Muscle of back (tissue), 11 donors: ENCODE measurements around the gene RYR3. TPM values are rescaled to one million over a fixed set of nuclear protein-coding genes. Genes with fewer than 3 reads are reported as not detected.

Experiments
- DNase-seq, 3 donors: peaks; one replicate each; pipeline versions ENCODE4 v3.0.0 to v3.0.0-alpha.2; 2013
- polyA plus RNA-seq, 10 donors: library from polyadenylated mRNA; unstranded; fragments of 120-200 nt; gene quantifications; one replicate each; pipeline ENCODE4 v1.2.1, GENCODE V29; 2013; ENCODE audit not compliant: insufficient read length in 10 of 10

Gene RYR3
- polyA plus RNA-seq, 10 donors = 15.4 to 62.4 (median 41.5) TPM

DNA sequence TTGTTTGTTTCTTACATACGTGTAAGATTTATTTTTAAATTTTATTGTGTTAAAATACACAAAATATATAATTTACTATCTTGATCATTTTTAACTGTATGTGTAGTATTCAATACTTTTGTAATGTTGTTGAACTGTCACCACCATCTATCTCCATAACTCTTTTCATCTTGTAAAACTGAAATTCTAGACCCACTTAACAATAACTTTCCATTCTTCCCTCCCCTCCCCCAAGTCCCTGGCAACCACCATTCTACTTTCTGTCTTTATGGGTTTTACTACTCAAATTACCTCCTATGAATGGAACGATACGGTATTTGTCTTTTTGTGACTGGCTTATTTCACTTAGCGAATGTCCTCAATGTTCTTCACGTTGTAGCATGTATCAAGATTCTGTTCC lies 395.4 kb downstream of the RYR3 start:
- DNase-seq = peak in 1 of 3 donors; percentile 22

DNA sequence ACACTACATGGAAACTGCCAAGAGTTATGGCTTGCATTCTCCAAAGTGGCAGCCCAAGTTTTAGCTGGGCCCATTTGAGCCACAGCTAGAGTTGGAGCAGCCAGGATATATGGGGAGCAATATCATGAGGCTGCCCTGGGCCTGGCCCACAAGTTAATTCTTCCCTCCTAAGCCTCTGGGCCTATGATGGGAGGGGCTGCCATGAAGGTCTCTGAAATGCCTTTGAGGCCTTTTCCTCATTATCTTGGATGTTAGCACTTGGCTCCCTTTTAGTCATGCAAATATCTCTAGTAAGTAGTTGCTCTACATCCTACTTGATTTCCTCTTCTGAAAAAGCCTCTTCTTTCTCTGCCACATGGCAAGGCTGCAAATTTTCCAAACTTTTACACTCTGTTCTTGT lies 400.0 kb downstream of the RYR3 start:
- no peak for DNase-seq

DNA sequence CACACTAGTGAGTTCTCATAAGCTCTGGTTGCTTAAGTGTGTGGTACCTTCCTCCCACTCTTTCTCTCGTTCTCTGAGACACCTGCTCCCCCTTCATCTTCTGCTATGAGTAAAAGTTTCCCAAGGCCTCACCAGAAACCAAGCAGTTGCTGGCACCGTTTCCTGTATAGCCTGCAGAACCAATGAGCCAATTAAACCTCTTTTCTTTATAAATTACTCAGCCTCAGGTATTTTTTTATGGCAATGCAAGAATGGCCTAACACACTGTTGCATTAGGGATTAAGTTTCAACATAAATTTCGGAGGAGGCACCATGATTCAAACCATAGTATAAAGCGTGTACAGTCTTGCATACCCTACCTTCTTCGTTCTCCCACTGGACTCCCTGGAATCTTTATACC lies 405.3 kb downstream of the RYR3 start:
- no peak for DNase-seq

DNA sequence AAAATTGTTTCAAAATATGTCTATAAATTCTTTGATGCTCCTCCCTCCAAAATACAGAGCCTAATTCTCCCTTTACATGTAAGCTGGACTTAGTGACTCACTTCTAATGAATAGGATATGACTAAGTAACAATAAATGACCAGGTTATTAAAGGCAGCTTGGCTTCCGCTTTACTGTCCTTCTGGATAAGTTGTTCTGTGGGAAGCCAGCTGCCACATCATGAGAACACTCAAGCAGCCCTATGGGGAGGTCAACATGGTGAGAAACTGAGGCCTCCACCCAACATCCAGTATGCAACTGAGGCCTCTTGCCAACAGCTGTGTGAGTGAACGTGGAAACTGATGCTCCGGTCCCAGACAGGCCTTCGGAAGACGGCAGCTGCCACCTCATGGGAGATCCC lies 410.2 kb downstream of the RYR3 start:
- DNase-seq = peak in 1 of 3 donors; percentile 30

DNA sequence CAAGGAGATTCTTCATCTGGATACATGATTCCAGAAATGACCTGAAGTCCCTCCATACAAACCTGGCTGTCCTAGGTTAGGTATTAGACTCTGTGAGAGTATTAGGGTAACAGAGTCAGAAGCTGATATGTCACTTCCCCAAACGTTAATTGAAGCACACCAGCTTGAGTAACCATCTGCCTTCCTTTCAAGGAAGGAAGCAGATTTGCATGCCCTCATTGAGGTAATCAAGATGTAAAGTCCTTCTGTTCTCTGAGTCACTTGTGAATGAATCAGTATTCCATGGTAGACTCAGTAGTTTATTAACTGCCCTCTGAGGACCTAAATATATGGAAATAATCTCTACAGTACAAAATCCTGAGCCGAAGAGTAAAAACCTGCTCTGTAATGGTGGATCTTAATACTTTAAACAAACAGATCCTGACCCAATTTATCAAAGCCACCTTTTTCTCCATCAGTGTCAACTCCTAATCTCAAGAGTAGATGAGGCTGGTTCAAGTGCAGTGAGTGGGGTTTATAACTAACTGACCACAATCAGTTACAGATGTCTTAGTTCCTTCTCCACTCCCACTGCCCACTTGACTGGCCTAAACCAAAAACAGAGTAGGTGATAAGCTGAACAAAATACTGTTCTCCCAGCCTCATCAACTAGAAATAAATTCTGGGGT lies 411.4 kb downstream of the RYR3 start:
- no peak for DNase-seq

DNA sequence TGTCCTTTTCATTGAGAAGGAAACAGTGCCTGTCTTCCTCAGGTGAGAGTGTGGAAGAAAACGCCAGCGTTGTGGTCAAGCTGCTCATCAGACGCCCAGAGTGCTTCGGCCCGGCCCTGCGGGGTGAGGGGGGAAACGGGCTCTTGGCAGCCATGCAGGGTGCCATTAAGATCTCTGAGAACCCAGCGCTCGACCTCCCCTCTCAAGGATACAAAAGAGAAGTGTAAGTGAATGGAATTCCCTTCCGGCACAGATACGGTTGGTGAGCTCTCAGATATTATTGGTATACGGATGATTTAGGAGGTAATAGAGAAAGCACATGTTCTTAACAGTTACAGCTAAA lies 411.9 kb downstream of the RYR3 start:
- DNase-seq = no peak

DNA sequence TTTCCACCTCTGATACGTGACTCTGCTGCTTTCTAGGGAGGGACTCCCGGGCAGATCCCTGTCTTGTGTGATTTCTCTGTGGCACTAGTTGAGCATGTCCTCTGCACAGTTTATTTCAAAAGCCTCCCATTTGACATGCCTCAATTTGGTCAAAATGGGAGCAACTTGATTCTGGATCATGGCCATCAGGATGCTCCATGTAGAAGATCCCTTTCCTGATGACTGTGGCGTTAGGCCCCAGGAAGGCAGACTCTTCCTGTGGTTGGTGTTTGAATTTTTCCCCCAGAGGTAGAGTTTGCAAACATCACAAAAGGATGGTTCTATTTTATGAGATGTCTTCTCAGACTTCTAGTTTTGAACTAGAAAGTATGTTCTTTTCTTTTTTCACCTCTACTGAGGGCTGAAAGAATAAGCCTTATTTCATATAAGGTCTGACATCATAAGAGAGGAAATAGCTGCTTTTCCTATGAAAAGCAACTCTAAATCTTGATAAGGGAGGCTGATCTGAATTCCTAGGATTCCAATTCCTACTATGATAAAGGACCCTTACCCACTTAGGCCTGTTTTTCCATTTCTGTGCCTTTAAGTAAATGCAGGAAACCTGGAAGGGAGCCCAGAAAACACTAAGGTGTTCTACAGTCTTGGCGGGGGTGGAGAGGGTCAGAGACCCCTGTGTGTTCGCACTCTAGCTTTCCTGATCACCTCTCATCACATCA lies 413.7 kb downstream of the RYR3 start:
- DNase-seq = no peak

DNA sequence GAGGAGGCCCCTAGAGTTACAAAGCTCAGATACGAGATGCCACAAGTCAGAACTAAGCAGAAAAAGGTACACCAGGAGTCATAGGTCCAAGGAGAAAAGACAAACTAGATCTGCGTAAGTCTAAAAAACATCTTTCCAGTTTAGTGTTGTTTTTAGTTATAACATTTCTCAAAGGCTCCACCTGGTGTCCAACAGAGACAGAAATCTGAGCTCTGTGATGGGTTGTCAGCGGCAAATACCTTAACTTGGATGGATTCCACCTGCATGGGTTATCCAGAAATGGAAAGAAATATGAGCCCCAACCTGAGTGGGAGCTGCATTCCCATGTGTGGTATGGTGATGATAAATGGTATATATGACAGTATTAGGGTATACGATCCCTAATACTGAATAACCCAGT lies 418.9 kb downstream of the RYR3 start:
- DNase-seq = peak in 1 of 3 donors; percentile 5

DNA sequence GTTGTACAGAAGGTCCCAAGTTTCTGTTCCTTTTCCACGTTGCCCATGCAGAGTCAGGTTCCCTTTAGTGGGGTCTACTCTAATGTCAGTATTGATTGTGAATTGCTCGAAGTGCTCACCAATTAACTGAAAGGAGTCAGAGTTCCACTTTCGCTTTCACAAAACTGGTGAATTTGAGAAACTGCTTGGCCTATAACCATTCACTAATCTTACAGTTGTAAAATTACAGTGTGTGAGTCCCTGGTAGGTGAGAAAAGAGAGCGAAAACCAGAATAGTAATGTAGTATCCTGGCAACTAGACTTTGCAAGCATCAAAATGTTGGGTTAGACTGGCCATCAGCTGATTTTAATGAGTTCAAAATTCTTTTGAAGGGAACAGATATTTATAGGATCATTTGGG lies 420.0 kb downstream of the RYR3 start:
- no peak for DNase-seq

DNA sequence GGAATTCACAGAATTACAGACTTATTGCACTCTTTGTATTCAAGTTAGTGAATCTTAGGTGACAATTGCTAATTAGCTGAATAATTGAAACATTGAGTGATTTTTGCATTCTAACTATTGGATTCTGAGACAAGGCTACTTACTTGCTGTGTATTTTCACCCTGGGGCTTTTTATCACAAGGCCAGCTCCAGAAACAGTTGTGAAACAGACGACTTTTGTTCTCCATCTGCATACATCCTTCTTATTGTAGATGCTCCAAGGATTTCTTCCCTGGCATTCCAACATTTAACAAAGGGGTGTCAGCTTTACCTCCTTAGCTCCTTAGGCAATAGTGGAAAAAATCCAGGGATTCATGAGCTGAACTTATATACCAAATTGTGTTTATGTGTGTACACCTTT lies 424.4 kb downstream of the RYR3 start:
- no peak for DNase-seq

DNA sequence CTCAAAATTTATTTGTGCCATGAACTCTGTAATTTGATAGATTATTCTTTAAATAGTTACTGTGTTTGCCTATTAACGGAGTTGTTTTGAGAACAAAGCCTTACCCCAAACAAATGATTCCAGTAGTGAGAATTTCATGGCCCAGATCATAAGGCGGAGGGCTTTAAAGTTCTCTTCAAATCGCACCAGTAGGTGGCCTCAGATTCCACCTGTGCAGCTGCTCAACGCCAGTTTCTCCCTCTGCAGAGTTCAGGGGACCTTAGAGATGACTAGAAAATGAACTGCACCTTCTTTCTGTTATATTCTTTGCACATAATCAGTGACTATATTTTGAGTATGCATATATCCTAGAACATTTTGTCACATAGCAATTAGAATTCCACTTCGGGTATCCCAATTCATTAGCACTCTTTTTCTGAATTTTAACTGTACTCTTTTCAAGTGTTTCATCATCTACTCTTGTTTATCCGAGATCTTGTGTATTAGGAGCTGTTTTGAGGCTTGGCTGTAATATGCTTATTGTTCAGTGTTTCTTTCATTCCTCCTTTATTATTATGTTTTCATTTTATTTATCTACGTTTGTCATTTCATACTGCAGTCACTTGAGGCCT lies 425.0 kb downstream of the RYR3 start:
- peak in 2 of 3 donors; percentile 12 to 36 for DNase-seq

DNA sequence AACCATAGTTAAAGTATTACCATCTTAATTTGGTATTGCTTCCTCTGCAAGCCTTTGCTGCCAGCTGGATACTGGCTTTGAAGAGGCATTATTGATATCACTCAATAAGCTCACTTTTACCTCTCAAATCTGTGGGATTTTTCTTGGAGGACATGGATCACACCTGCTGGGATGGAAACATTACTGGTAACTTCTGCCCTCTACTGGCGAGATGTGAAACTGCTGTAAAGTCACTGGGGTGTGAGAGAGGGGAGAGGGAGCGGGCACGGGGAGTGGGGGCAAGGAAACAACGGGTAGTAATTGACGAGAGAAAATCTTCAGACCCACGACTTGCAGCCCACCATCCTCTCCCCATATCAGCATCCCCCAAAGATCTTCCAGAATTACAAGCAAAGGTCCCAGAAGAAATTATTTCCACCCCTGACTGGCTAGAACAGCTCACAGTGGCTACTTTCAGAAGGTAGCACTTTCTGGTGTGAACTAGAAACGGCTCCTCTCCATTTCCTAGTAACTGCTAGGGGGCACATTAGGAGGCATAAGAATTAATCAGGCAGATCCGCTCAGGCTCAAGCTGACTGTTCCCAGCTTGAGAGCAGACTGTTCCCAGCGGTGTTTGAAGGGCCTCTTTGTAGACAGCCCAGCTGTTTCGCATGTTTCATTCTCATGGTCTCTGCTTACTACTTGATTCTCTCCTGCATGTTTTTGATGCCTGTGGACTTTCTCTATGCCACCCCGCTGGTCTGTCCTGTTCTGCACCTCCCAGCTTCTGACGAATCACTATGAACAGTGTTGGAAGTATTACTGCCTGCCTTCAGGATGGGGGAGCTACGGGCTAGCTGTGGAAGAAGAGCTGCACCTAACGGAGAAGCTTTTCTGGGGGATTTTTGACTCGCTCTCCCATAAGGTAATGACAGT lies 427.2 kb downstream of the RYR3 start:
- peak; percentile 12 to 35 (median 14) for DNase-seq

DNA sequence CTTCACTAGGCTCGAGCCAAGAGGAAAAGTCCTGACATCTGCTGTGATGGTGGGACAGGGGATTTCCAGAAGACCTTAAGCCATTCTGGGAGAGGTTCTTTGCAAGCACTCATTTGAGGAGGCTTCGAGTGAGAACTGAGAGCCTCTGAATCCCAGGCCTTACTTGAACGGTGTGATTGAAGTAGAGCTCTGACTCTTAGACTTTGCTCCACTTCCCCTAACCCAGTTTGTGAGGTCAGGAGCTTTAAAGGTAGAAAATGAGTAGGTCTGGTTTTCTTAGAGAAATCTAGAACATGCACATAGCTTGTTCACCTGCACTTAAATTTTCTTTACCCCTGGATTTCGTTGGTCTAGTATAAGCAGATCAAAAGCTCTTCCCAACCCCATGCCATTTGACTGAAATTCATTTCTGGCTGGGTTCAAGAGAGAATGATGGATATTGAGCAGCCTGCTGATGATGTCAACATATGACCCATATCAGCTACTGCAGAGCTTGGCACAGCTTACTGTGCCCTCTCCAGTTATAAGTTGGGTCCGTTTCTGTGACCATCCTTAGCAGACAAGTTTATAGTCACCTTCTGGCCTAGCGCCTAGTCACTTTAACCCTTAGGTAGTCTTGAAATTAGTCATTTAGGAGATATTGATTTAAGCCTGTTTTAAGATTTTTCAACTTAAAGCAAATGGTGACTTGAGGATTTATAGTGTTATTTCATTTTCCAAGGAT lies 428.3 kb downstream of the RYR3 start:
- DNase-seq = no peak

DNA sequence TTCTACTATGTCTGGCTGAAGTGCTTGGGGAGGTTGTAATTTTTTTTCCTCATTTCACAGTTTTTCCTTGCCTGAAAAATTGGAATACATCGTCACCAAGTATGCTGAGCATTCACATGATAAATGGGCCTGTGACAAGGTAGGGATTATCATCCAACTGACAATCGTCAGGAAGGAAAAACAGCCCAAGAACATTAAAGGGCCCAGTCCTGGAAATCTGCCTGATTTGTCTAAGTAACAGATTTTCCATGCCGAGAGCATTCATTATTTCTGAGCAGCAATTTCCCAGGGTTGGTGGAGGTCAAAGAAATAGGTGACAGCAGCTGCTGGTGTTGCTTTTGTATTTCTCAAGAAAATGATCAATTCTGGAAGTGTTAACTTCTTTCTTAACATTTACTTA lies 431.5 kb downstream of the RYR3 start:
- peak in 2 of 3 donors; percentile 20 to 29 for DNase-seq

DNA sequence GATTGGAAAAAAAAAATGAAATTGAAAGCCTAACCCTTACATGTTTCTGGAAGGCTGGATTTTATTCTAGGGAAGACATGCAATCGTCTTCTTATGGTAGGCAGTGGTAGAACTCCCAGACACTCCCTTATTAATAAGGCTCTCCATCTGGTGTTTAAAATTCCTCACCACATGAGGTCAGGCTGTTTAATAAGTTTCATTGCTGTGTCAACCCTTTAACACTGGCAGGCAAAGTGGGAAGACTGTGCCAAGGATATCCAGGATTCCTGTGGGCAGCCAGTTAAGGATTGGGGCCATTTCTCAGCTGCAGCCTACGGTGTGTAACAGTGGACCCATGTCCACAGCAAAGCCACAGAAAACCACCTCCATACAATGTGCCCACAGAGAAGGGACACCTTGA lies 432.0 kb downstream of the RYR3 start:
- DNase-seq = peak in 1 of 3 donors; percentile 7

DNA sequence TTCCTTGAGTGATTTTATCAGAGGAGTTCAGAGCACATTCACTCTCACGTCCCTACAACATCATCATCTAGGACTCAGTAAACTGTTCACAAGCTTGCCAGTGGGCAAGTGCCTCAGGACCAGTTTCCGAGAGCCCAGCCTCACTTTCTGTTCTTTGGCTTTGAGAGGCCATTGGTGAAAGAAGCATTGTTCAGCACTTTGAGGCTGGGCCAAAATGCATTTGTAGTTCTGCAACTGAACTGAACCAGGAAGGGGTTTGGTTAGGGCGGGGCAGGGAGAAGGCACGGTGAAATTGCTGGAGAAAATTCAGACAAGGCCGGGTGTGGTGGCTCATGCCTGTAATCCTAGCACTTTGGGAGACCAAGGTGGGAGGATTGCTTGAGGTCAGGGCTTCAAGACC lies 435.4 kb downstream of the RYR3 start:
- no peak for DNase-seq

DNA sequence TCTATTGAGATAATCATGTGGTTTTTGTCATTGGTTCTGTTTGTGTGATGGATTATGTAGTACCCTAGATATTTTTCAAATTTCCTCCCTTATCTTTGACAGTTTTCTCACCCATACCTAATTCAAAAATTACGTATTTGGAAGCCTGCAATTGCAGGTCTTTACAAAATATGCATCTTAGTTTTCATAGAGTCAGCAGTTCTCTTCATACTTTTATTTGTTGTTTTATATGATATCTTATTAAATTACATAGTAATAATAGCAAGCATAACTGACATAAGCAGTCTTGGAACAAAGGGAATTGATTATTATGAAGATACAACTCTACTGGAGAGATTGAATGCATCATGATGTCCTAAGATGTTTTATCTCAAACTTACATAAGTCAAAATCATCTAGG lies 442.2 kb downstream of the RYR3 start:
- no peak for DNase-seq

DNA sequence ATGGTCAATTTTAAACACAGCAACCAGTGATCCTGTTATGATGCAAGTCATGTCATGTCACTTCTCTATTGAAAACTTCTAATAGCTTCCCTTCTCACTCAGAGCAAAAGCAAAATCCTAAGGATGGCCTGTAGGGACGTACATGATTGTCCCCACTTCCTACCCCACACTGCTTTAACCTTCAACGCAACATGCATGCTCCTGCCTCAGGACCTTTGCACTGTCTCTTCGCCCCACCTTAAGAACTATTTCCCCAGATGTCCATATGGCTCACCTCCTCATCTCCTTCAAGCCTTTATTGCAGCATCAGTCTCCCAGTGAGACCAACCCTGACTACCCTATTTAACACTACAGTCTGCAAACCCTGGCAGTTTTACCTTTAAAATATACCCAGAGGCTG lies 443.5 kb downstream of the RYR3 start:
- DNase-seq = no peak

DNA sequence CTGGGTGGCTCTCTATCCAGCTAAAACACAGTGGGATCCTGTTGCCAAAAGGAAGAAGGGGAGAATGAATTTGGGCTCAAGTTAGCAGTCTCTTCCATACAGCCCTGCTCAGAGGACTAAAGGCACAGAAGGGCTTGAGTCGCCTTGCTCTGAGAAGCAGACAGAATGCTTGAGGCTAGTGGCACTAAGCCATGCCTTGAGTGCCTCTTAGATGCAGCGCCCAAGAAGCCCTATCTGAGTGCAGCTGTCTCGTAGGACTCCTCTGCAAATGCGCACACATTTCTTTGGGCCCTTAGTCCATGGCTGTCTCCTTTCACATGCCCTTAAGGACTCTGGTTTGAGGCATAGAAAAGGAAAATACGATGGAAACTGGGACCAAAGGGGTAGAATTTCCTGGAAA lies 446.2 kb downstream of the RYR3 start:
- DNase-seq = no peak

DNA sequence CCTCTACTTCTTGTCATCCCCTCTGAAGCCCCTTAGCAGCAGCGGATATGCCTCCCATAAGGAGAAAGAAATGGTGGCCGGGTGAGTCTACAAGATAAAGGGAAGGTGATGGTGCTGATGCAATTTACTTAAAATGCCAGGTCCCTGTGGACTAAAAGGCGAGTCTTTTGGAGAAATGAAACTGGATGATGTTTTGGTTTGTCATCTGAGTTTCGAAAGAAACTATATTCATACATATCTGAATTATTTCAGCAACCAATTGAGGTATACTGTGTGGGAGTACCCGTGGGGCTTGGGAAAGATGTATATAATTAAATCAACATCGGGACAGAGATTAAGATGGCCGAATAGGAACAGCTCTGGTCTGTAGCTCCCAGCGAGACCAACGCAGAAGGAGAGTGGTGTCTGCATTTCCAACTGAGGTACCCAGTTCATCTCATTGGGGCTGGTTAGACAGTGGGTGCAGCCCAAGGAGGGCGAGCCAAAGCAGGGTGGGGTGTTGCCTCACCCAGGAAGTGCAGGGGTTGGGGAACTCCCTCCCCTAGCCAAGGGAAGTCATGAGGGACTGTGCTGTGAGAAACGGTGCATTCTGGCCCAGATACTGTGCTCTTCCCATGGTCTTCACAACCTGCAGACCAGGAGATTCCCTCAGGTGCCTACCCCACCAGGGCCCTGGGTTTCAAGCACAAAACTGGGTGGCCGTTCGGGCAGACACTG lies 446.9 kb downstream of the RYR3 start:
- DNase-seq = no peak

DNA sequence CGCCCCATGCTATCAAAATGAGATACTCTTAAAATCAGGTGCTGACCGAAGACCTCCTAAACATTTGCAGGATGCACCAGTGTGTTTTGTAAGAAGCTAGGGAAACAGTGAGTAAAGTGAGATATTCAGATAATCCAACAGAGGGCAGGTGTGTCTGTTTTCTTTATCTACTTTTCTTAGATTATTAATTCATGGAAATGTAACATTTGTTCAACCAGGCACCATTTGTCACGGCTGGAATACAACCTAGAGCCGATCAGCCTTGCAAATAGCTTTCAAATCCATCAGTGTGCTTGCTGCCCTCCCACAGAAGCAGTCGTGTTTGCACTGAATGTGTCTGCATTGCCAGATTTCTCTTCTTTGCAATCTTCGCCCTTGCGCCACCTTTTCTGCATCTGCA lies 455.6 kb downstream of the RYR3 start:
- no peak for DNase-seq
